Stimulated activated naive B cell treated with anti-CD40 and anti-IgM and Interleukin-4, amounts not matched to agents 10 μg/mL and 1 μg/mL and 100 μg/mL, for 72 hours (primary cell): Measurements from ENCODE around the gene SIRPD.

Experiments
- ATAC-seq, 2 donors: fragments of 150-1000 bp; cut with Tn5 transposase; replicated peaks; 2 replicates each; pipeline ENCODE4 v1.10.0; 2021; ENCODE audit warnings: moderate library complexity in 1 of 2
- DNase-seq: peaks from one replicate; pipeline ENCODE4 v3.0.0; 2021
- H3K27ac Mint-ChIP-seq: one replicate; pipeline ENCODE4 v1.8.0; 2022; ENCODE audit warnings: mild to moderate bottlenecking, mixed read lengths
- H3K27me3 Mint-ChIP-seq, 2 donors: one replicate each; pipeline ENCODE4 v1.8.0; 2022; ENCODE audit warnings: mixed read lengths in 2 of 2
- H3K36me3 Mint-ChIP-seq, 2 donors: one replicate each; pipeline ENCODE4 v1.8.0; 2022; ENCODE audit warnings: mixed read lengths in 2 of 2, mild to moderate bottlenecking in 1 of 2
- H3K4me1 Mint-ChIP-seq, 2 donors: one replicate each; pipeline ENCODE4 v1.8.0; 2022; ENCODE audit warnings: mixed read lengths in 2 of 2, mild to moderate bottlenecking in 1 of 2
- H3K4me3 Mint-ChIP-seq, 2 donors: one replicate each; pipeline ENCODE4 v1.8.0; 2022; ENCODE audit warnings: mild to moderate bottlenecking in 2 of 2, mixed read lengths in 2 of 2, moderate library complexity in 1 of 2
- H3K9me3 Mint-ChIP-seq, 2 donors: one replicate each; pipeline ENCODE4 v1.8.0; 2022; ENCODE audit warnings: mixed read lengths in 2 of 2, mild to moderate bottlenecking in 1 of 2

Gene SIRPD

DNA sequence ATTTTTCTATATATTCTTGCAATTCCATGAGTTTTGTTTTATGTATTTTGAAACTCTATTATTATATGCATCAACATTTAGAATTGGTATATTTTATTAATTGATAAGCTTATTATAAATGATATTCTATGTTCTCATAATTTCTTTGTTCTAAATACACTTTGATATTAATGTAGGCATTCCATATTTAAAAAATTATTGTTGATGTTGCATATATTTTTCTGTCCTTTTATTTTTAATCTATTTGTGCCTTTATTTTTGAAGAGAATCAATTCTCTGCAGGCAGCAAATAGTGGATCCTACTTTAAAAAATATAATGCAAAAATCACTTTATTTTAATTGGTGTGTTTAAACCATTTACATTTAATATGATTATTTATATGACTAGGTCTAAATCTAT lies 29.6 kb downstream of the SIRPD start:
- no peak overlapping the region for H3K27ac Mint-ChIP-seq
- no peak for DNase-seq
- peaks cover 4 to 5% of the 10 kb centered on the region in 2 donors for H3K4me1 Mint-ChIP-seq
- H3K27me3 Mint-ChIP-seq = no peaks in the 10 kb centered on the region
- no peak overlapping the region for H3K4me3 Mint-ChIP-seq
- peaks cover 0 to 1% of the 10 kb centered on the region in 2 donors for H3K36me3 Mint-ChIP-seq
- ATAC-seq = no peak
- no peaks in the 10 kb centered on the region for H3K9me3 Mint-ChIP-seq

DNA sequence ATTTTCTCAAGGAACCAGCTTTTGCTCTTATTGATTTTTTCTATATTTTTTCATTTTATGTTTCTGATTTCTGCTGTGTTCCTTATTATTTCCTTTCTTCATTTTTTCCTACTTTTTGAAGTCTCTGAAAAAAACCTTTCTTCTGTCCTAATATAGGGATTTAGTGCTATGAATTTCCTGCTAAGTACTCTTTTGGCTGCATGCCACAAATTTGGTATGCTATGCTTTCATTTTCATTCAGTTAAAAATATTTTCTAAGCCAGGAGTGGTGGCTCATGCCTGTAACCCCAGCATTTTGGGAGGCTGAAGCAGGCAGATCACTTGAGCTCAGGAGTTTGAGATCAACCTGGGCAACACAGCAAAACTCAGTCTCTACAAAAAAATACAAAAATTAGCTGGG lies 30.6 kb downstream of the SIRPD start:
- DNase-seq (no peak), ATAC-seq (no peak)
- peaks cover 0 to 3% of the 10 kb centered on the region in 2 donors for H3K27me3 Mint-ChIP-seq
- H3K27ac Mint-ChIP-seq = no peak overlapping the region
- H3K4me3 Mint-ChIP-seq = no peak overlapping the region
- H3K36me3 Mint-ChIP-seq = peaks cover 0 to 1% of the 10 kb centered on the region in 2 donors
- no peaks in the 10 kb centered on the region for H3K9me3 Mint-ChIP-seq
- peaks cover 4 to 5% of the 10 kb centered on the region in 2 donors for H3K4me1 Mint-ChIP-seq

DNA sequence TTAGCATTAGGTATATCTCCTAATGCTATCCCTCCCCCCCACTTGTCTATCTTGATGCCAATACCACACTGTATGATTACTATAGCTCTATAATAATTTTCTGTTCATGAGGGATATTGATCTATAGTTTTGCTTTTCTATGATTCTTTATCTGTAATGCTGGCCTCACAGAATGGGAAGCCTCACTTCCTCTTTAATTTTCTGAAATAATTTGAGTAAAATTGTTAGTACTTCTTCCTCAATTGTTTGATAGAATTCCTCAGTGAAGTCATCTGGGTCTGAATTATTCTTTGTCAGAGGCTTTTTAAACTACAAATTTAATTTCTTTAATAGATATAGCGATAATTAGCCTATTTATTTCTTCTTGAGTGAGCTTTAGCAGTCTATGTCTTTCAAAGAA lies 31.2 kb downstream of the SIRPD start:
- Mint-ChIP-seq H3K9me3 (no peaks in the 10 kb centered on the region), H3K27me3 (peaks cover 4 to 9% of the 10 kb centered on the region in 2 donors), H3K27ac (no peak overlapping the region), H3K4me3 (no peak overlapping the region), H3K36me3 (peaks cover 0 to 1% of the 10 kb centered on the region in 2 donors), H3K4me1 (peaks cover 8% of the 10 kb centered on the region in 2 donors)
- DNase-seq (no peak), ATAC-seq (no peak)

DNA sequence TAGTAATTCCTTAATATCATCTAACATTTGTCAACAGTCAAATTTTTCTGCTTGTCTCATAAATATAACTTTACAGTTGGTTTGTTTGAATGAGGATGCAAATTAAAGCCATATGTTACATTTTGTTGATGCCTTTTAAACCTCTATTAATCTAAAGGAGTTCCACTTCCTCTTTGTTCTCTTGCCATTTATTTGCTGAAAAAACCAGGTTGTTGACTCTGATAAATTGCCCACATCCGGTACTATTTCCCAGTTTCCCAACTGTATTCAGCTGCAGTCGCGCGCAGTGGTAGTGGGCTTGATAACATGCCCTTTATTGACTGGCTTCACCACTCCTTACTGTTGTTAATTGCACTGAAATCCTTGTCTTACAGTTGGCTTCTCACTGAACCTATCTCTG lies 33.5 kb downstream of the SIRPD start:
- H3K9me3 Mint-ChIP-seq = no peaks in the 10 kb centered on the region
- no peak overlapping the region for H3K27ac Mint-ChIP-seq
- H3K4me3 Mint-ChIP-seq = no peak overlapping the region
- ATAC-seq (peak; percentile 22 to 38), DNase-seq (no peak)
- peaks cover 19 to 20% of the 10 kb centered on the region in 2 donors for H3K4me1 Mint-ChIP-seq
- H3K27me3 Mint-ChIP-seq = peaks cover 18 to 22% of the 10 kb centered on the region in 2 donors
- peaks cover 0 to 1% of the 10 kb centered on the region in 2 donors for H3K36me3 Mint-ChIP-seq

DNA sequence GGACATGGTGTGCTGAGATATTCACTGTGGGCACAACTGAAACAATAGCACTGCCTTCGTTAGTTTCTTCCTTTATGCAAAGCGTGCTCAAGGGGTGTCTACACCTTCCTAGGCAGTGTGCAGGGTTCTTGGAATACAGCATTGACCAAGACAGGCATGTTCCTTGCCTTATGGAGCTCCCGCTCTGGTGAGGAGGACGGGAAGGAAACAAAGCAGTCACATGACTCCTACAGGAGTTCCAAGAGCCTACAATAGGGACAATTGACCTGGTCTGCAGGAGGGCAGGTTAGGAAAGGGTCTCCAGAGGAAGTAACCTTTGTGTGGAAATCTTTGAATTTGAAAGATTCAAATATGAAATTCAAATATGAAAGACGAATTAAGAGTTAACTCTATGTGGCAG lies 40.5 kb downstream of the SIRPD start:
- ATAC-seq (no peak), DNase-seq (no peak)
- H3K27ac Mint-ChIP-seq = no peak overlapping the region
- H3K4me3 Mint-ChIP-seq = no peak overlapping the region
- H3K36me3 Mint-ChIP-seq = peaks cover 4 to 6% of the 10 kb centered on the region in 2 donors
- peaks cover 29 to 49% of the 10 kb centered on the region in 2 donors for H3K27me3 Mint-ChIP-seq
- H3K4me1 Mint-ChIP-seq = peaks cover 15 to 16% of the 10 kb centered on the region in 2 donors
- H3K9me3 Mint-ChIP-seq = peaks cover 5 to 6% of the 10 kb centered on the region in 2 donors

DNA sequence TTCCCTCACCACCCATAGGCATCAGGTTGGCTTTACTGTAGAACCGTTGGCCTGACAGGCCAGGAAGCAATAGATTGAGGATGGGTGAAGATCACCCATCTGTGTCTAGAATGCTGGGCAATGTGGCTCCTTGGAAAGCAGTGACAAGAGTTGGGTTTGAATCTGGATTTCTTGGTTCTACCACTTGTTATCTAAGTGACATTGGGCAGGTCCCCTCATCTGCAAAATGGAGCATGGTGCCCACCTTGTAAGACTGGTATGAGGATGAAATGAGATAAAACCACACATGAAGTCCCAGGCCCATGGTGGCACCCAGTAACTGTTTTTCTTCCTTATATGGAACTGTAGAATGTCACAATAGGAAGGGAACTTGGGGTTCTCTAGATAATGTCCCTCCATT lies 43.7 kb downstream of the SIRPD start:
- no peak for ATAC-seq
- Mint-ChIP-seq H3K4me3 (no peak overlapping the region), H3K27me3 (peaks cover 24 to 52% of the 10 kb centered on the region in 2 donors), H3K4me1 (no peaks in the 10 kb centered on the region), H3K27ac (no peak overlapping the region), H3K36me3 (peaks cover 4 to 6% of the 10 kb centered on the region in 2 donors), H3K9me3 (peaks cover 5 to 6% of the 10 kb centered on the region in 2 donors)
- no peak for DNase-seq

DNA sequence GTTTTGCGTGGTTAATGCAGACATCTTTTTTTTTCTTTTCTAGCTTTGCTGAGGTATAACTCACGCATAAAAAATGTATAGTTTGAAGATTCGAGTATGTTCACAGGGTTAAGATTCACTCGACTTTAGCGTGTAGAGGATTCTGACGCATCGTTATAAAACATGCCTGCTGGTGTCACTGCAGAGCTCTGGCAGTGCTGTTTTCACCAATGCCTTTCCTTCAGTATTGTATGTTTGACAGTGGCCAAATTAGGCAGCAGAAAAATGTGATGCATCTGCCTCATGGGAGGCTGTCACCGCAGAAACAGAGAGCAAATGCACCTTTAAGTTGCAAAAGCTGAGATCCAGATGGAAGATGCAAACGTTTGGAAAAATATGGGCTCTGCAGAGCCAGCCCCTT lies 48.3 kb downstream of the SIRPD start:
- Mint-ChIP-seq H3K4me3 (no peak overlapping the region), H3K27ac (no peak overlapping the region), H3K36me3 (peaks cover 4 to 6% of the 10 kb centered on the region in 2 donors), H3K4me1 (no peaks in the 10 kb centered on the region), H3K9me3 (peaks cover 5% of the 10 kb centered on the region in 2 donors), H3K27me3 (peaks cover 27 to 42% of the 10 kb centered on the region in 2 donors)
- ATAC-seq (peak; percentile 75 to 92), DNase-seq (no peak)

DNA sequence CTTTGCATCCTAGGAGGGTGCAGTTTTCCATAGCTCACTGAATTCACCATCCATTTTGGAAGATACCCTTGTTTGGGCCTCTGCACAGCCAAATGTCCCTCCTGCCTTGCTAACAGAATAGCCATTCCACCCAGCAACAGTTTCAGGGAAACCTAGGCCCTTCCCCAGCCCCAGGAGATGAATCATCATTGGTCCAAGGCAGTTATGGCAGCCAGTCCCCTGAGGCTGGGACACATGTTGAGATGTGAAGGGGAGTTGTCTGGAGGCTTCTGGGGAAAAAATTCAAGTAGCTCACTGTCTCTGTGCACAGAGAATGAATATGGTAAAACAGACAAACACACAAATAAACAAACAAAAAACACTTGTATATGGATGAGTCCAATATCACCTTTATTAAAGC lies 48.9 kb downstream of the SIRPD start:
- Mint-ChIP-seq H3K4me1 (peaks cover under 1 to 2% of the 10 kb centered on the region in 2 donors), H3K9me3 (peaks cover 4 to 5% of the 10 kb centered on the region in 2 donors), H3K27me3 (peaks cover 28 to 40% of the 10 kb centered on the region in 2 donors), H3K4me3 (no peak overlapping the region), H3K36me3 (peaks cover 4 to 6% of the 10 kb centered on the region in 2 donors), H3K27ac (no peak overlapping the region)
- DNase-seq (no peak), ATAC-seq (no peak)

DNA sequence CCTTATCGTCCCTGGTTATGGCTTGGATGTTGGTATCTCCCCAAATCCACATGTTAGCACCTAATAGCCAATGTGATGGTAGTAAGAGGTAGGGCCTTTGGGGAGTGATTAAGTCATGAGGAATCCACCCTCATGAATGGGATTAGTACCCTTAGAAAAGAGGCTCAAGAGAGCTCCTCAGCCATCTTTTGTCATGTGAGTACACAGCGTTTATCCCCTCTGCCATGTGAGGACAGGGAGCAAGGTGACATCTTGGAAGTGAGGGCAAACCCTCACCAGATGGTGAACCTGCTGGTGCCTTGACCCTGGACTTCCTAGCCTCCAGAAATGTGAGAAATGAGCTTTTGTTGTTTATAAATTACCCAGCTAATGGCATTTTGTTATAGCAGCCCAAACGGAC lies 50.2 kb downstream of the SIRPD start:
- peaks cover 34 to 48% of the 10 kb centered on the region in 2 donors for H3K27me3 Mint-ChIP-seq
- H3K36me3 Mint-ChIP-seq = no peaks in the 10 kb centered on the region
- DNase-seq (no peak), ATAC-seq (no peak)
- H3K4me3 Mint-ChIP-seq = no peak overlapping the region
- no peak overlapping the region for H3K27ac Mint-ChIP-seq
- H3K9me3 Mint-ChIP-seq = no peaks in the 10 kb centered on the region
- H3K4me1 Mint-ChIP-seq = peaks cover 3 to 5% of the 10 kb centered on the region in 2 donors

DNA sequence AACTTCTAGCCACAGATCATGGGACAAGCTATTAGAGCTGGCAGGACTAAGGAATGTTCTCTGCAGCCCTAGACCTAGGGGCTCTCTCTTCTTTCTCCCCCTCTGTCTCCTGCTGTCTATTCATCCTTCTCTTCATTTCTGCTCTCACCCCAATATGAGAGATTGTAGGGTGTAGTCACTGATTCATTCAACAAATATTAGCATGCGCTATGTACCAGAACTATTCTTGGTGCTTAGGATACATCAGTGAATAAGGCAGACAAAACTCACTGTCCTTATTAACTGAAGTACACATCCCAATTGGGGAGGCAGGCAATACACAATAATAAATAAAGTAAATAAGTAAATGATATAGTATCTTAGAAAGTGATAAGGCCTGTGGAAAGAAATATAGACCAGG lies 51.6 kb downstream of the SIRPD start:
- H3K9me3 Mint-ChIP-seq = no peaks in the 10 kb centered on the region
- DNase-seq (no peak), ATAC-seq (no peak)
- peaks cover 23 to 45% of the 10 kb centered on the region in 2 donors for H3K27me3 Mint-ChIP-seq
- no peak overlapping the region for H3K4me3 Mint-ChIP-seq
- H3K36me3 Mint-ChIP-seq = no peaks in the 10 kb centered on the region
- no peak overlapping the region for H3K27ac Mint-ChIP-seq
- peaks cover 3 to 5% of the 10 kb centered on the region in 2 donors for H3K4me1 Mint-ChIP-seq

DNA sequence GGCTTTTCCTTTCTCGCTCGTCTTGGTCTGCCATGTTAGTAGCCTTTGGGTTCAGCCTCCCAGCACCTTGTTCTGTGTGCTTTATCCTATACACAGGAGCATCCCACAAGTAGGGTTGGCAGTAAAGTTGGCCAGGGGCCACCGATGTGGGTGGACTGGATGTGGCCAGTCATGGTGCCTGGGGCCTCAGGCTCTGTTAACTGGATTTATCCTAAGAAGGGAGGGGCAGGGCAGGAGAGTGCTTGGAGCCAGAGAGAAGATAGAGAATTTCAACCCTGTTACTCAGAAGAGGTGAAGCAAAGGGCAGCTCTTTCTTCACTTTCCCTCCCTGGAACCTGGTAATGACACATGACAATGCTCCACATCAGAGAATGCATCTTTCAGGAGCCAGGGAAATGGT lies 52.1 kb downstream of the SIRPD start:
- Mint-ChIP-seq H3K36me3 (no peaks in the 10 kb centered on the region), H3K27ac (no peak overlapping the region), H3K9me3 (no peaks in the 10 kb centered on the region), H3K4me3 (no peak overlapping the region), H3K27me3 (peaks cover 26 to 48% of the 10 kb centered on the region in 2 donors), H3K4me1 (peaks cover 3 to 5% of the 10 kb centered on the region in 2 donors)
- DNase-seq (no peak), ATAC-seq (no peak)

DNA sequence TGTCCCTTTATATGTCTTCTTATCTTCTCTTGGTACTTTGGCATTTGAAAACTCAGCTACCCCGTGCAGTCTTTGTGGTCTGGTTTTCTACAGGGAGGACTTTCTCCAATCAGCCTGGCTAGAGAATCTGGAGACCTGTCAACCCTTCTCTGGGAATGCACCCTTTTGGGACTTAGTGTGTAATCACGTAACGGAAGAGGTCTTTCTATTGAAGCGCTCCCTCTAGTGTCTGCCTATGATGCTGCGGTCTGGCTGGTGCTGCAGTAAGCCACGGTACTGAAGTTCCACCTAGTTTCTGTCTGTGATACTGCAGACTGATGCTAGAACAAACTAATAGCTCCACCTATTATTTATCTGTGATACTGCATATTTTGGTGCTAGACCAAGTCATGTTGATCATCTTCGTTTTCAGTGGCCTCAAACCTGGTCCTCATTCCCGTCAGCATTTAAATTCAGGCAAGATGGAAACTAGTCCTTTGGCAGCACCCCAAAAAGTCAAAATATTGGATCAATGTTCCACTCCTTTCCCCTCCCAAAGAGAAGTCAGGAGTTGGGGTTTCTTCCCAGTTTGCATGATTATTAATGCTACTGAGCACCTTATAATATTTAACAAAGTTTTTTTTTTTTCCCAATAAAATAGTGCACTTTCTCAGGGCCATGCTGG lies 53.8 kb downstream of the SIRPD start:
- no peaks in the 10 kb centered on the region for H3K9me3 Mint-ChIP-seq
- peaks cover 34 to 53% of the 10 kb centered on the region in 2 donors for H3K27me3 Mint-ChIP-seq
- H3K36me3 Mint-ChIP-seq = no peaks in the 10 kb centered on the region
- no peak overlapping the region for H3K4me3 Mint-ChIP-seq
- DNase-seq = peak; percentile 81
- peak; percentile 100 for ATAC-seq
- H3K4me1 Mint-ChIP-seq = peaks cover 3 to 5% of the 10 kb centered on the region in 2 donors
- H3K27ac Mint-ChIP-seq = no peak overlapping the region

DNA sequence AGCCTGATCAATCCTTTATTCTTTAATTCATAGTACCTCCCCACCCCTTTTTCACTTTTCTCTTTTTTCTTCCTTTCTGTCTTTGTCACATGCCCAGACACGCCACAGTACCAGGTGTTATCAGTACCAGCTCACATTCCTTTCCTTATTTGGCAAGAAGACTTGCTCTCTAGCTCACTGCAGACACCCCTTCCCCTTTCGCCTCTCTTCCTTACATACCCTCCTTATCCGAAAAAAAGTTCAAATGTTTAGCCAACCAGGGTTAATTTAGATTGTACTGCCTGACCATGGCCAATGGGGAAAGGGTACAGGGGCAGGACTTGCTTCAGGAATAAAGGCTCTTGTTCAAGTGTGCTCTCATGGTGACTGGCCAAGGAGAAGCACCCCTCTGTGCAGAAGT lies 57.0 kb downstream of the SIRPD start:
- no peak overlapping the region for H3K27ac Mint-ChIP-seq
- no peak for ATAC-seq

DNA sequence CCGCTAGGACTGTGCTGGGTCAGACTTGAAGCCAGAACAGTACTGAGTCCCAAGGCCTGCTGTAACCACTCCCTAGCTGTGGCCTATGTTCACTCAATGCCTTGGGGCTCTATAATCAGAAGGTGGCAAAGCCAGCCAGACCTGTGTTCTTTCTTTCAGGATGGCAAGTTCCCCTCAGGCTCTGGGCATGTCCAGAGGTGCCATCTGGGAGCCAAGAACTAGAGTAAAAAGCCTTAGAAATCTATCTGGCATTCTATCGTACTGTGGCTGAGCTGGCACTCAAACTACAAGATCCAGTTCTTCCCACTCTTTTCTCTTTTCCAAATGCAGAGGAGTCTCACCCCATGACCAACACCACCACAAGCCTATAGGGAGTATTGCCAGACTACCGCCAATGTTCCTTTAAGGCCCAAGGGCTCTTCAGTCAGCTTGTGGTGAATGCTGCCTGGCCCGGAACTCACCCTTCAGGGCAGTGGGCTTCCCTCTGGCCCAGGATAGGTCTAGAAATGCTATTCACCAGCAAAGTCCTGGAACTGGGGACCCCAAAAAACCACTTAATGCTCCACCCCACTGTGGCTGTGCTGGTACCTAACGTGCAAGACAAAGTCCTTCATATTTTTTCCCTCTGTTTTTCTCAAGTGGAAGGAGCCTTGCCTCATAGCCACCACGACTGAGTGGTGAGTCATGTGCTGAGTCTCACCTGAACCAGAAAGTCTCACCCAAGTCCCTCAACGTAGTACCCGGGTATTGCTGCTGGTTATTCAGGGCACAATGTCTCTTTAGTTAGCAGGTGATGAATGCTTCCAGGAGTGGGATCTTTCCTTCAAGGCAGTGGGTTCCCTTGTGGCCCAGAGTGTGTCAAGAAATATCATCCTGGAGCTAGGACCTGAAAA lies 57.7 kb downstream of the SIRPD start:
- H3K4me3 Mint-ChIP-seq = no peak overlapping the region
- no peak for ATAC-seq
- peaks cover 8 to 15% of the 10 kb centered on the region in 2 donors for H3K4me1 Mint-ChIP-seq
- H3K27me3 Mint-ChIP-seq = peaks cover 30 to 52% of the 10 kb centered on the region in 2 donors
- no peak overlapping the region for H3K27ac Mint-ChIP-seq
- no peak for DNase-seq
- peaks cover 0 to 1% of the 10 kb centered on the region in 2 donors for H3K9me3 Mint-ChIP-seq
- no peaks in the 10 kb centered on the region for H3K36me3 Mint-ChIP-seq

More for the DNA sequence above, 57.0 kb downstream of the SIRPD start:
- no peaks in the 10 kb centered on the region for H3K36me3 Mint-ChIP-seq
- H3K9me3 Mint-ChIP-seq = peaks cover 0 to 1% of the 10 kb centered on the region in 2 donors
- peaks cover 31 to 54% of the 10 kb centered on the region in 2 donors for H3K27me3 Mint-ChIP-seq
- no peak for DNase-seq
- H3K4me1 Mint-ChIP-seq = peaks cover 3 to 10% of the 10 kb centered on the region in 2 donors
- H3K4me3 Mint-ChIP-seq = no peak overlapping the region
